ENCODE measurements around the gene SEC14L2. TPM values are rescaled to one million over a fixed set of nuclear protein-coding genes. Genes with fewer than 3 reads are reported as not detected.
"Not testable (repeated sequence)": the region's sequence is repeated elsewhere in the genome, so short reads cannot be mapped to it uniquely, and the experiment has no call there.

The SEC14L2 gene
- total and polyA plus RNA-seq, 7 donors = 2.4 to 12.1 (median 5.5) TPM

DNA sequence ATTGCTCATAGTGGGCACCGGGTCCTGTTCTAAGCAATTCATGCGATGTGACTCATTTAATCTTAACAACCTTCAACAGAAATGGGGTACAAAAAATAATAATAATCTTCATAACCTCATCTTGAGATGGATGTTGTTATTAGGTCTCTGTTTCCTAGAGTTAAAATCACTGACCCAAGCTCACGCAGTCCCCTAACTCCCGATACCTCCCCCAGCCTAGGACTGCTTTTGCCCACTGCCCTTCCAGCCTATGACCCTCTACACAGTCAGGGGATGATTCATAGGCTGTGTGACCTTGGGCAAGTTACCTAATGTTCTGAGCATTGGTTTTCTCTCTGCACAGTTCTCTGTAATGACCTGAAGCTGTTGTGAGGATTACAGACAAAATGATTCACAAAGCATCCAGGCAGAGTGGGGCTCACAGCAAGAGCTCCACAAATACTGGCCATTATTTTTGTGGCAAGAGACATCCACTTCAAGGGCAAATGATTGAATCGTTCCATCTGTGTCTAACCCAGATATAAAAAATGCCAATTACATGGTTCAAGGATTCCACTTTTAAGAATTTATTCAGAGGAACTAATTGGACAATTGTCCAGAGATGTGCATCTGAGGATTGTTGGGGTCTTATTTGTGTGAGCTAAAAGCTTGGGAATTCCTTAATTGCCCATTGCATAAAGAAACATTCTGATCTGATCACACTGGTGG, 48.8 kb downstream of the SEC14L2 start:
- Histone ChIP-seq H3K27ac (no peak overlapping the region), H3K9me3 (no peaks in the 10 kb centered on the region), H3K27me3 (peaks cover 0 to 20% (median 7%) of the 10 kb centered on the region in 3 donors), H3K36me3 (no peaks in the 10 kb centered on the region), H3K4me3 (no peak overlapping the region), H3K4me1 (no peaks in the 10 kb centered on the region)
- 35 to 53% methylated on average over 5 of the region's 5 CpGs for WGBS, 2 donors
- TF ChIP-seq, protein P1, sequence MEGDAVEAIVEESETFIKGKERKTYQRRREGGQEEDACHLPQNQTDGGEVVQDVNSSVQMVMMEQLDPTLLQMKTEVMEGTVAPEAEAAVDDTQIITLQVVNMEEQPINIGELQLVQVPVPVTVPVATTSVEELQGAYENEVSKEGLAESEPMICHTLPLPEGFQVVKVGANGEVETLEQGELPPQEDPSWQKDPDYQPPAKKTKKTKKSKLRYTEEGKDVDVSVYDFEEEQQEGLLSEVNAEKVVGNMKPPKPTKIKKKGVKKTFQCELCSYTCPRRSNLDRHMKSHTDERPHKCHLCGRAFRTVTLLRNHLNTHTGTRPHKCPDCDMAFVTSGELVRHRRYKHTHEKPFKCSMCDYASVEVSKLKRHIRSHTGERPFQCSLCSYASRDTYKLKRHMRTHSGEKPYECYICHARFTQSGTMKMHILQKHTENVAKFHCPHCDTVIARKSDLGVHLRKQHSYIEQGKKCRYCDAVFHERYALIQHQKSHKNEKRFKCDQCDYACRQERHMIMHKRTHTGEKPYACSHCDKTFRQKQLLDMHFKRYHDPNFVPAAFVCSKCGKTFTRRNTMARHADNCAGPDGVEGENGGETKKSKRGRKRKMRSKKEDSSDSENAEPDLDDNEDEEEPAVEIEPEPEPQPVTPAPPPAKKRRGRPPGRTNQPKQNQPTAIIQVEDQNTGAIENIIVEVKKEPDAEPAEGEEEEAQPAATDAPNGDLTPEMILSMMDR (IDR thresholded peaks at IDR 0.05) = peak in 1 of 4 experiments; percentile 20
- TF ChIP-seq POLR2AphosphoS5 (IDR thresholded peaks at IDR 0.05) = no peak
- intact Hi-C loops (cut with DNase I) = no loop called here
- no peak for DNase-seq

DNA sequence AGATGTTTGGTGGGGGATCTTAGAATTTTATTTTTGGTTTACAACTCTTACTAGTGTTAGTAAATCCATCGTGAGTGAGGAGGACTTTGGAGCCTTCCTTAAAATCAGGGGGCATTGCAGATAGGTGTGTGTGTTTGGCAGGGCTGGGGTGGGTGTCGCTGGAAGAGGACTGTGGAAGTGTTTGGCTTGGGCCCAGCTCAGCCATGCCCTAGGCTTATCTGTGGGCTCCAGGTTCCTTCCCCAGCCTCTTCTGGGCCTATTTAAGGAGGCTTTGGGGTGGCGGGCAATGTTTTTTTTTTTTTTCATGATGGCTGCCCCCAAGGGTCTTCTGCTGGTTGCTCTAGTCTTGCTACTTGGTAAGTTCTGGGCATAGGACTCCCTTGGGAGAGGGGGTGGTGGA, 50.8 kb downstream of the SEC14L2 start:
- Histone ChIP-seq H3K36me3 (no peaks in the 10 kb centered on the region), H3K4me1 (no peaks in the 10 kb centered on the region), H3K27ac (no peak overlapping the region), H3K27me3 (peaks cover 0 to 20% (median 7%) of the 10 kb centered on the region in 3 donors), H3K9me3 (no peaks in the 10 kb centered on the region), H3K4me3 (no peak overlapping the region)
- 77 to 90% methylated on average over 3 of the region's 3 CpGs for WGBS, 2 donors
- TF ChIP-seq EP300 (IDR thresholded peaks at IDR 0.05) (no peak), POLR2A (IDR thresholded peaks at IDR 0.05) (no peak), POLR2AphosphoS5 (IDR thresholded peaks at IDR 0.05) (no peak)
- TF ChIP-seq, protein P1 (IDR thresholded peaks at IDR 0.05) = no peak
- intact Hi-C loops (cut with DNase I) = no loop called here
- no peak for DNase-seq

DNA sequence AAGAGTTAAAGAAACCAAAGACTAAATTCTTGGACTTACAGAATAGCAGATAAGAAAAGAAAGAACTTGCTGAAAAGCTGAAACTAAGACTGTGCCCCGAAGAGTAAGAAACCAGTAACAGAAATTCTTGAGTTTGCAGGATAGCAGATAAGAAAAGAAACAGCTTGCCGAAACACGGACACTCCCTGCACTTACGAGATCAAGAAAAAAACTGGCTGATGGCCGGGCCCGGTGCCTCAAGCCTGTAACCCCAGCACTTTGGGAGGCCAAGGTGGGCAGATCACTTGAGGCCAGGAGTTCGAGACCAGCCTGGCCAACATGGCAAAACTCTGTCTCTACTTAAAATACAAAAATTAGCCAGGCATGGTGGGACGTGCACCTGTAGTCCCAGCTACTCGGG, 54.7 kb downstream of the SEC14L2 start:
- H3K9me3 ChIP-seq; H3K27ac ChIP-seq; DNase-seq; H3K4me3 ChIP-seq; intact Hi-C loops (cut with DNase I); H3K4me1 ChIP-seq; H3K36me3 ChIP-seq: not testable (repeated sequence)
- peaks cover 0 to 12% (median 3%) of the 10 kb centered on the region in 3 donors for H3K27me3 ChIP-seq
- WGBS, 2 donors = 22 to 60% methylated on average over 9 of the region's 9 CpGs

DNA sequence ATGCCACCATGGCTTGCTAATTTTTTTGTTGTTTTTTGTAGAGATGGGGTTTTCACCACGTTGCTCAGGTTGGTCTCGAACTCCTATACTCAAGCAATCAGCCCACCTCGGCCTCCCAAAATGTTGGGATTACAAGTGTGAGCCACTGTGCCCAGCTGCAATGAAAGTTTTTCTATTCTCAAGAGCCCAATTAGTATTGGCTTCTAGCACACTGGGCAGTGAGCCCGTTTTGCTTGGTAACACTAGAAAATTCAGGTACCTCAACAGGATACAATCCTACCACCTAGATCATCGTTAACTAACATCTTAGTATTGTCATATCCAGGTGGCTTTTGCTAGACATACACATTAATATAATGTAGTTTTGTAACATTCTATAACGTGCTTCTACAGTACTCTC, 56.0 kb downstream of the SEC14L2 start:
- no peak overlapping the region for H3K4me3 ChIP-seq
- intact Hi-C loops (cut with DNase I) = no loop called here
- no peak overlapping the region for H3K27ac ChIP-seq
- H3K9me3 ChIP-seq = no peaks in the 10 kb centered on the region
- TF ChIP-seq POLR2AphosphoS5 (IDR thresholded peaks at IDR 0.05) (no peak), POLR2A (IDR thresholded peaks at IDR 0.05) (no peak), EP300 (IDR thresholded peaks at IDR 0.05) (no peak)
- TF ChIP-seq, protein P1 (IDR thresholded peaks at IDR 0.05) = no peak
- peaks cover 0 to 4% (median 0%) of the 10 kb centered on the region in 3 donors for H3K27me3 ChIP-seq
- no peaks in the 10 kb centered on the region for H3K4me1 ChIP-seq
- no peak for DNase-seq
- no peaks in the 10 kb centered on the region for H3K36me3 ChIP-seq
- WGBS, 2 donors = 85% methylated on average over 6 of the region's 6 CpGs

DNA sequence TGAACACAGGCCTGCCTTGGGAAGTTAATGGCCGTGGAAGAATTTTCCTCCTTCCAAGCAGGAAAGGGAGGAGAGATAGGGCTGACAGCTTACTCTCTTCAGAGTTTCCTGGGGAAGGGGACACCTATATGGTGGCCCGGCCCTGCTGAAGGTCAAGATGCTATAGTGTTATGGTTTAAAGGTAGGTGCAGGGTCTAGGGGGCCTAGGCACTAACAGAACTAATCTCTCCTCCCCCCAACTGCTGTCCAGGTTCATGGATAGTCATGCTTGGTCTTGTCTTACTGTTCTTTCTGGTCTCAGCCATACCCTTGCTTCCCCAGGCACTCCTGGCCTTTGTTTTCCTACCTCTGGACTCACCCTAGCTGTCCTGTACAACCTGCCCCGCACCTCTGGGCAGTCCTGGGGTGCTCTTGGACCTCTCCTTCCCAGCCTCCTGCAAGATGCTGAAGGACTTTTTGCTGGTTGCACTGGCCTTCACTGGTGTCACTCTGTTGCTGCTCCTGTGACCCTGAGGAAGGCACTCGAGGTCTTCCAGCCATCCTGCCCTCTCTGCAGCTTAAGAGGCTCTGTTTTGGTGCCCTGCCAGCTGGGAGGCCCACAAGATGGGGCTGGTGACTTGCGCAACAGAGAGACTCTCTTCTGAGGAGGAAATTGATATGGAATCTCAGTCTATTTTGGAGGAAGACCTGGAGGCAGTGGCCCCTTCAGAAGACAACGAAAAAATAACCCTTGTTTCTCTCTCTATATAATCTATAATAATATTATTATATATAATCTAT, 57.1 kb downstream of the SEC14L2 start:
- intact Hi-C loops (cut with DNase I) = no loop called here
- H3K9me3 ChIP-seq = no peaks in the 10 kb centered on the region
- no peaks in the 10 kb centered on the region for H3K36me3 ChIP-seq
- TF ChIP-seq POLR2A (IDR thresholded peaks at IDR 0.05) = no peak
- TF ChIP-seq EP300 (IDR thresholded peaks at IDR 0.05) = no peak
- TF ChIP-seq POLR2AphosphoS5 (IDR thresholded peaks at IDR 0.05) = no peak
- TF ChIP-seq, protein P1 (IDR thresholded peaks at IDR 0.05) = no peak
- H3K27me3 ChIP-seq = peaks cover 0 to 10% (median 0%) of the 10 kb centered on the region in 3 donors
- no peak for DNase-seq
- H3K4me3 ChIP-seq = no peak overlapping the region
- WGBS, 2 donors = 64 to 70% methylated on average over 6 of the region's 6 CpGs
- no peak overlapping the region for H3K27ac ChIP-seq
- no peaks in the 10 kb centered on the region for H3K4me1 ChIP-seq

Measured in sigmoid colon (tissue), 7 donors.